ENCODE measurements around the gene SCP2.

SCP2 gene

DNA sequence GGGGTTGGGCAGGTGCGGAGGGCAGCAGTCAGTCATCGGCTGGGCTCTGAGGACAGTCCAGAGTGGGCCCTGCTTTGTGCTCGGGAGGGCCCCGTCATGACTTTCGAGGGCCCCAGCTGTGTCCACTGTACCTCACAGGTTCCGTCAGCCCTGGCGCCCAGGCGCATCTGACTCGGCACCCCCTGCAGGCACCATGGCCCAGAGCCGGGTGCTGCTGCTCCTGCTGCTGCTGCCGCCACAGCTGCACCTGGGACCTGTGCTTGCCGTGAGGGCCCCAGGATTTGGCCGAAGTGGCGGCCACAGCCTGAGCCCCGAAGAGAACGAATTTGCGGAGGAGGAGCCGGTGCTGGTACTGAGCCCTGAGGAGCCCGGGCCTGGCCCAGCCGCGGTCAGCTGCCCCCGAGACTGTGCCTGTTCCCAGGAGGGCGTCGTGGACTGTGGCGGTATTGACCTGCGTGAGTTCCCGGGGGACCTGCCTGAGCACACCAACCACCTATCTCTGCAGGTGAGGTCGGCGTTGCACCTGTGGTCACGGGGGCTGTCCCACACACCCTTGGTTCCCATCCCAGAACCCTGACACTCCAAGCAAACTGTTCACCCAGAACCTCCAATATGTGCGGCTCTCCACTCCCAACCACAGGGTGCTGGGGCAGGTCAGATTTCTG, 142.7 kb downstream of the SCP2 start:
- no peak for DNase-seq

DNA sequence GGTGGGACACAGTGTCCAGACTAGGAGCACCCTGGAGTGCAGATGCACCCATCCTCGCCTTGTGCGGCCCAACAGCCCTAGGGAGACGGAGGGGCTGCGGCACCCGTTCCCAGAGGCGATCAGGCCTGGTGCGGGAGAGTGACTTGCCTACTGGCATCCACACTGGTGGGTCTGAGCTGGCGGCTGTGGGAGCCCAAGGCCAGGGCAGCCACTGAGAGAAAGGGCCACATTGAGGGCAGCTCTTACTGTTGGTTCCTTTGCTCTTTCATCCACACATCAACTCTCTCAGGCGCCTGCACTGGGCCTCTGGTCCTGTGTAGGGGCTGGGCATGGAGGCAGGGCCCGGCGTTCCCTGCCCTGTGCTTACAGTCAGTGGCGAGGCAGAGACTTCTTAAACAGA, 143.5 kb downstream of the SCP2 start:
- no peak for DNase-seq

DNA sequence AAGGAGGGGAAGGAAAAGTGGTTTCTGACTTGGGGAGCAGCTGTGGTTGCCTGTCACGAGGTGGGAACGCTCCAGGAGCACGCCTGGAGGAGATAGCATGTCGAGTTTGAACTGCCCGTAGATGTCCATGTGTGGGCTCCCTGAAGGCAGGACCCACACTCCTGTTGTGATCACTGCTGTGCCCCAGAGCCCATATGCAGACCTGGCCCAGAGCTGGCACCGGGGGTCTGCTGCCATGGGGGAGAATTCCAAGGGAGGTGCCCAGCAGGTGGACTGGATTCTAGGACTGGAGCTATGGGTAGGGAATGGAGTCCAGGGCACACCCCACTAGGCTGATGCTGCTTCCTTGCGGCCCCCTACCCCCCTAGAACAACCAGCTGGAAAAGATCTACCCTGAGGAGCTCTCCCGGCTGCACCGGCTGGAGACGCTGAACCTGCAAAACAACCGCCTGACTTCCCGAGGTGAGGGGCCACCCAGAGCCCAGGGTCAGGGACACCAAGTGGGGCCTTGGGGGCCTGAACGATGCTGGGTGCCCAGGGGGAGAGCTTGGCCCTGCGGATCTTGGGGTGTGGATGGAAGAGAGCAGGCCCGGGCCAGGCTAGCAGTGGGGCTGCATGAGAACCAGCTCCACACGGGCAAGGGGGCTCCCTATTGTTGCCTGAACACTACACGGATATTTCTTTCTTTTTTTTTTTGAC, 144.2 kb downstream of the SCP2 start:
- no peak for DNase-seq

DNA sequence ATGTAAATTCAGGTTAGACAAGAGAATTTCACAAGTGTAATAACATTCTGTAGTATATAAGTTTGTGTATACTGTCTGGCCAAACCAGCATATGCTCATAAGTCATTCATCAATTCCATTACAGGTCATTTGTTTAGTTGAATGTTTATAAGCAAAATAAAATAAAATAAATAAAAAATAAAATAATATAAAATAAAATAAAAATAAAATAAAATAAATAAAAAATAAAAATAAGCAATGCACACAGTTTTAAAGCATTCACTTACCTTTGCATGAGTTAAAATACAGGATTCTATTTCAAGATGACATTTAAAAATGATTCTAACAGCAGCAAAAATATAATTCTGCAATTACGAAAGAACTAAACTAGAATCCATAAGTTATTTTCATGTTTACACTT, 144.8 kb downstream of the SCP2 start:
- no peak for DNase-seq

DNA sequence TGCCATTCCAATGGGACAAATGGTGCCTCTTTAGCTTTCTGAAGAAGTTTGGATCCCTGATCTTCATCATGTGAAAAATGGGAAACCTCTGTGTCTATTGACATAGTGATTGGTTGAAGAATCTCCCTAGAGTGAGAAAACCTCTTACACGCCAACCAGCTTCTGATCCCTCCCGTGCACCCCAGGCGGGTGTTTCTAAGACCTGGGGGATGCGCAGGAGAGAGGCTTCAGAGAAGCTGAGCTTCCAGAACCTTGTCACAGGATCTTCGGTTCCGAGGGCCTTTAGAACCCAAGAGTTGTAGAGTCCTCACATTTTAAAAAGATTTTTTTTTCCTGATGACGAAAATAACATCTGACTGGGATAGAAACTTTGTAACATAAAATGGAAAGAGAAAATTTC, 146.2 kb downstream of the SCP2 start:
- DNase-seq = no peak

GRCh38 chr1:53073868-53074311, 146.8 kb downstream of the SCP2 start:
- no peak for DNase-seq

- no peak for DNase-seq
Measured at GRCh38 chr1:53074313-53075154, 147.5 kb downstream of the SCP2 start.

DNA sequence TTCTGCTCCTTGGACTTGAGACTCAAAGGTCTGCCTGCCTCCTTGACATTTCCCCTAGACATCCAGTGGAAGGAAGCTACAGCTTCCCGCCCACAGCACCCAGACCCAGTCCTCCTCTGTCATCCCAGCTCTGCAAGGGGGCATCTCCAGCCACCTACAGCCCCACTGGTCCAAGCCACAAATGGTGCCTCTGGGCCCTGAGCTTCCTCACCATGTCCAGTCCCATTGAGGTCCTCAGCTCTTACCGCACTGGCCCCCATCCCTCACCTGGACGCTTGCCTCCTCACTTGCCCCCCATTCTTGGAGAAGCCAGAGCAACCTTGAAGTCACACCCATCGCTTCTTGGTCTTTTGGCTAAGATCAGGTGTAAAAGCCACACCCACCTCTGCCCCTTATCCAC, 148.1 kb downstream of the SCP2 start:
- no peak for DNase-seq

- no peak for DNase-seq
Measured at GRCh38 chr1:53075761-53076163, 148.7 kb downstream of the SCP2 start.

GRCh38 chr1:53076165-53076564, 149.1 kb downstream of the SCP2 start:
- DNase-seq = no peak

GRCh38 chr1:53076721-53077598, 149.9 kb downstream of the SCP2 start:
- DNase-seq = no peak

DNA sequence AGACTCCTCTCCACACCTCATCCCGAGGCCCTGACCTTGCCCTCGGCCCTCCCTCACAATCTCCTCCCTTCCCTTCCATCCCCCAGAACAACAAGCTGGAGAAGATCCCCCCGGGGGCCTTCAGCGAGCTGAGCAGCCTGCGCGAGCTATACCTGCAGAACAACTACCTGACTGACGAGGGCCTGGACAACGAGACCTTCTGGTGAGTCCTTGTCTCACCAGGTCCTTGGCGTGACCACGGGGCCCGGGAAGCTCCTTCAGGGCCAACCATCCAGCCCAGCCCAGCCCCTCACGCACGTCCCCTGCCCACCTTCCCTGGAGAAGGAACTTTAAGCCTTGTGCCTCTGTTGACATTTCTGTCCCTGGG, 150.5 kb downstream of the SCP2 start:
- DNase-seq = no peak

DNA sequence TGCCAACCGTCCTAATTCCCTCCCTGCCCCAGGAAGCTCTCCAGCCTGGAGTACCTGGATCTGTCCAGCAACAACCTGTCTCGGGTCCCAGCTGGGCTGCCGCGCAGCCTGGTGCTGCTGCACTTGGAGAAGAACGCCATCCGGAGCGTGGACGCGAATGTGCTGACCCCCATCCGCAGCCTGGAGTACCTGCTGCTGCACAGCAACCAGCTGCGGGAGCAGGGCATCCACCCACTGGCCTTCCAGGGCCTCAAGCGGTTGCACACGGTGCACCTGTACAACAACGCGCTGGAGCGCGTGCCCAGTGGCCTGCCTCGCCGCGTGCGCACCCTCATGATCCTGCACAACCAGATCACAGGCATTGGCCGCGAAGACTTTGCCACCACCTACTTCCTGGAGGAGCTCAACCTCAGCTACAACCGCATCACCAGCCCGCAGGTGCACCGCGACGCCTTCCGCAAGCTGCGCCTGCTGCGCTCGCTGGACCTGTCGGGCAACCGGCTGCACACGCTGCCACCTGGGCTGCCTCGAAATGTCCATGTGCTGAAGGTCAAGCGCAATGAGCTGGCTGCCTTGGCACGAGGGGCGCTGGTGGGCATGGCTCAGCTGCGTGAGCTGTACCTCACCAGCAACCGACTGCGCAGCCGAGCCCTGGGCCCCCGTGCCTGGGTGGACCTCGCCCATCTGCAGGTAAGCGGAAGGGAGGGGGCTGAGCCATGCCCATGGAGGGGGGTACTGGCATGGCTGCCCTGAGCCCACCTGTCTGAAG, 151.4 kb downstream of the SCP2 start:
- DNase-seq = no peak

DNA sequence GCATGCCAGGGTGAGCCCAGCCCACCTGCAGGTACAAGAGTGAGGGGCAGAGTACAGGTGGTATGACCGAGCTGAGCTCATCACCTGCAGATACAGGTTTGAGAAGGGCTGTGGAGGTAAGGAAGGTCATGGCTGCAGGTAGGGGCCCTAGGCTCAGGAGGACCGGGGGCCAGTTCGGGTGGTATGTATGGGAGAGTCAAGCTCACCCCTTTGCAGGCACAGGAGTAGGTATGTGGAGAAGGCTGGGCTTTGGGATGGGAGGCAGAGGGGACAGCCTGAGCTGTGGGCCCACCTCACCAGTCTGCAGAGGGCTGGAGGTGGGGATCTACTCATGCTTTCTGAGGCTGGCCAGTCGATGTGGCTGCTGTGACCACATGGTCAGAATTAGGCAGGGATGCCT, 152.2 kb downstream of the SCP2 start:
- no peak for DNase-seq

DNA sequence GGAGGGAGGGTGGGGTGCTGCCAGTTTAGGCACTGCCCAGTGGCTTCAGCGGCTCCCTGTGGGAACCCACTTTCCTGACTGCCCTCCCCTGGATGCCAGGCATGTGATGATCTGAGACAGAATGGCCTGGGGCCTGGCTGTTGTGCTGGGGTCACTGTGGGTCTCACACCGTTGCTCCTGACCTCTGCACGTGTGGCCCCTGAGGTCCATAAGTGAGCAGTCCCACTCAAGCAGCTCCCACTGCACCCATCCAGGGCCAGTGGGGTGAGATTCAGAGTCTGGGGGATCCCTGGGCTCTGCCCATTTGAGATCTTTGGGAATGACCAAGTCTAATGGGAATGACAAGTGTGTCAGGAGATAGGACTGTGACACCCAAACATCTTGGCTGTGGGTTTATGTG, 153.0 kb downstream of the SCP2 start:
- no peak for DNase-seq

GRCh38 chr1:53080769-53081168, 153.7 kb downstream of the SCP2 start:
- no peak for DNase-seq

DNA sequence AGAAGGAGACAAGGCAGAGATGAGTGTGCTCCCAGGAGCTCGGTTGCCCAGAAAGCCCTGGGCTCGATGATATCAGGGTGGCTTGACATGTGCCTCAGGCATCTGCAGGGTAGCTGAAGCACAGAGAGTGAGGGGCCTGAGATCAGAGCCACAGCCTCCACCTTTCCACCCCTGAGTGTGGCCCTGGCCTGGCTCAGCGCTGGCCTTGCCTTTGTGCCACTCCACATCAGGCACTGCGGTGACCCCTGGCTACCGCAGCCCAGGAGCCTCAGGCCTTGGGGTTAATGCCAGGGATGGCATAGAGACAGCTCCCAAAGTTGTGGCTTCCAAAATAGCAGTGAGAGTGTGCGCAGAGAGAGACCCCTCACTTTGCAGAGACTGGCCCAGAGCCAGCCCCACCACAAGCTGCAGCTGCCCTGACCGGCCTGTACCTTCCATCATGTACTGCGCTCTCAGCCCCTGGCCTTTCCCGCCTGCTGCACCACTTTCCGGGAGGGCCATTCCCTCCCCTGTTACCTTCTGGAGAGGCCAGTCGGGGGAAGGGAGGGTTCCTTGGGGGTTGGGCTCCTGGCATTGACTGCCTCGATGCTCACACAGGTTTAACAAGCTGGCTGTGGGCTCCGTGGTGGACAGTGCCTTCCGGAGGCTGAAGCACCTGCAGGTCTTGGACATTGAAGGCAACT, 154.4 kb downstream of the SCP2 start:
- no peak for DNase-seq

GRCh38 chr1:53082826-53083455, 155.9 kb downstream of the SCP2 start:
- no peak for DNase-seq

DNA sequence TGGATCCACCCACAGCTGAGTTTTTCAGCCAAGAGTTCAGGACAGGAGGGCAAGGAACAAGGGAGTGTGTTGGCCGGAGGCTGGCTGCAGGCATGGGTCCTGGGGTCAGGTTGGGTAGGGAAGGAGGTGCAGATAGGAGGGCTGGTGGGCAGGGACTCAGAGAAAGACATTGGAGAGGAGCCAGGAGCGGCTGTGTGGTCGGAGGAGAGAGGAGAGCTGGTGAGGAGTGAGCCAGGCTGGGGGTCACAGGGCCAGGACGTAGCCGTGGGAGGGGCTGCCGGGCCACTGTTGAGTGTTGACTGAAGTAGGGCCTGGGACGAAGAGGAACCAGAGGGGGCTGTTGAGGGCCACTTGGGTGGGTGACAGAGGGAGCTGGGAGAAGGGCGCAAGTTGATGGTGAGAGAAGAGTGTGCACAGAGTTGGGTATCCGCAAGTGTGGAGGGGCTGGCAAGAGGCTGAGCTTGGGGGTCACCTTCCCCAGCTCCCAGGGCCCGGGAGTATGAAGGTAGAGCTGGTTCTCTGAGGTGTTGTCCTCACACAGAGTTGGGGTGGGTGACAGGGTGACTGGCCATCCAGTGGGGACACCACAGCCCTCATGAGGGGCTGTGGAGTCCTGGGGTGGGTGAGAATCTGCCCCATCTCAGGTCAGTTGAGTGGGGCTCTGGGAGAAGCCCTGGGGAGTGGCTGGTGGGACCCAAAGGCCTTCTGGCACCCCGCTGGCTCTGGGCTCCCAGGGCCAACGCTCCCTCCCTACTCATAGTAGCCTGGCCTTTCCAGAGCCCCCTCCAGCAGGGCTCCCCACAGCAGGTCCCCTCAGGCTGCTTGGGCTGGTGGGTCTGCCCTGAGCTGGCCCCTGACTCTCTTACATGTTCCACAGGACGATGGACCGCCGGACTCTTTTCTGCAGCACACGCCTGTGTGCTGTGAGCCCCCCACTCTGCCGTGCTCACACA, 156.8 kb downstream of the SCP2 start:
- DNase-seq = no peak

GRCh38 chr1:53084589-53084971, 157.5 kb downstream of the SCP2 start:
- no peak for DNase-seq

All from NCI-H1930 (cell line).